Right lobe of liver (tissue), 4 donors: ENCODE results near the gene IGSF21.

Experiments
- CTCF ChIP-seq, 4 donors: fragments of 200-600 bp in 3 of 4; fragments of 450-650 bp in 1 of 4; IDR thresholded peaks; one replicate each; pipeline versions ENCODE4 v1.5.1 to v1.8.0; 2016 to 2022; ENCODE audit warnings: antibody characterized with exemption in 4 of 4, mild to moderate bottlenecking in 2 of 4
- POLR2A ChIP-seq: fragments of 450-650 bp; IDR thresholded peaks from one replicate; pipeline ENCODE4 v1.6.1; 2017; ENCODE audit warnings: antibody characterized with exemption, mild to moderate bottlenecking
- donor health status: DM: no; HTN: no; CAD: no.
- donor health status: DM: no; HTN: no; CAD: no.
- donor health status: DM: no; HTN: yes; CAD: no.

- no peak for TF ChIP-seq CTCF (IDR thresholded peaks at IDR 0.05)
- TF ChIP-seq POLR2A = no peak
Measured at GRCh38 chr1:18103788-18104421, 3.7 kb upstream of the IGSF21 start.
